CD14-positive monocyte (primary cell): ENCODE data around the gene SELENOM. TPM values are rescaled to one million over a fixed set of nuclear protein-coding genes. Genes with fewer than 3 reads are reported as not detected.
A peak's percentile ranks its signal among the peaks of the same experiment; 100 is the strongest.

ENCODE experiments used
- DNase-seq, 3 donors: peaks; one replicate each; pipeline ENCODE4 v3.0.0-alpha.2; 2011 to 2022
- H2AFZ ChIP-seq: 2 replicates; pipeline ENCODE4 v1.6.0; 2012; ENCODE audit warnings: mild to moderate bottlenecking, low read depth, low read length, inconsistent platforms; ENCODE audit not compliant: insufficient read depth, poor library complexity, severe bottlenecking
- H3K27ac ChIP-seq, 2 donors: 1 replicate in 1 of 2; 2 replicates in 1 of 2; pipeline ENCODE4 v1.5.1; 2012 to 2013; ENCODE audit warnings: low read length in 2 of 2, control low read depth in 1 of 2, inconsistent platforms in 1 of 2, low read depth in 1 of 2, mild to moderate bottlenecking in 1 of 2
- H3K27me3 ChIP-seq, 2 donors: one replicate each; pipeline versions ENCODE4 v1.6.0 to v1.6.1; 2011 to 2013; ENCODE audit warnings: low read length in 2 of 2; ENCODE audit not compliant: control insufficient read depth in 2 of 2, insufficient read depth in 2 of 2
- H3K36me3 ChIP-seq, 2 donors: replicated peaks in 1 of 2; 1 replicate in 1 of 2; 2 replicates in 1 of 2; pipeline versions ENCODE4 v1.5.1 to v1.6.1; 2012 to 2013; ENCODE audit warnings: low read length in 2 of 2, control low read depth in 1 of 2, inconsistent platforms in 1 of 2, mild to moderate bottlenecking in 1 of 2; ENCODE audit not compliant: insufficient read depth in 2 of 2, control insufficient read depth in 1 of 2
- H3K4me1 ChIP-seq, 2 donors: 1 replicate in 1 of 2; 2 replicates in 1 of 2; pipeline versions ENCODE4 v1.5.1 to v1.6.1; 2012 to 2013; ENCODE audit warnings: low read length in 2 of 2, control low read depth in 1 of 2, inconsistent platforms in 1 of 2, mild to moderate bottlenecking in 1 of 2, moderate library complexity in 1 of 2; ENCODE audit not compliant: insufficient read depth in 2 of 2, control insufficient read depth in 1 of 2
- H3K4me2 ChIP-seq: replicated peaks from 2 replicates; pipeline ENCODE3; 2012; ENCODE audit warnings: low read length, moderate library complexity, mild to moderate bottlenecking; ENCODE audit not compliant: poor library complexity, severe bottlenecking; ENCODE audit errors: extremely low read depth
- H3K4me3 ChIP-seq, 3 experiments: fragments of 200-600 bp in 1 of 3; sonication (generic) in 1 of 3; replicated peaks in 1 of 3; 1 replicate in 2 of 3; 2 replicates in 1 of 3; pipeline ENCODE4 v1.5.1; 2011 to 2013; ENCODE audit warnings: low read length in 3 of 3, mild to moderate bottlenecking in 3 of 3, control low read depth in 2 of 3, low read depth in 2 of 3, inconsistent platforms in 1 of 3, moderate library complexity in 1 of 3
- H3K79me2 ChIP-seq: 2 replicates; pipeline ENCODE4 v1.6.0; 2012; ENCODE audit warnings: mild to moderate bottlenecking, control low read depth, inconsistent platforms, low read length, moderate library complexity; ENCODE audit not compliant: insufficient read depth
- H3K9ac ChIP-seq: 2 replicates; pipeline ENCODE4 v1.6.0; 2017; ENCODE audit warnings: low read length, mild to moderate bottlenecking; ENCODE audit not compliant: insufficient read depth, poor library complexity, severe bottlenecking
- H3K9me3 ChIP-seq, 2 donors: replicated peaks in 1 of 2; 1 replicate in 1 of 2; 2 replicates in 1 of 2; pipeline versions ENCODE4 v1.5.1 to v1.6.1; 2012 to 2013; ENCODE audit warnings: low read length in 2 of 2, control low read depth in 1 of 2; ENCODE audit not compliant: control insufficient read depth in 1 of 2, insufficient read depth in 1 of 2
- H4K20me1 ChIP-seq: 2 replicates; pipeline ENCODE4 v1.6.0; 2012; ENCODE audit warnings: mild to moderate bottlenecking, low read length, control low read depth, moderate library complexity; ENCODE audit not compliant: insufficient read depth
- H3K27ac Mint-ChIP-seq, 7 donors: one replicate each; pipeline ENCODE4 v1.8.0; 2020; ENCODE audit warnings: mild to moderate bottlenecking in 7 of 7, mixed read lengths in 7 of 7, moderate library complexity in 6 of 7, inconsistent platforms in 2 of 7
- H3K27me3 Mint-ChIP-seq, 3 donors: one replicate each; pipeline ENCODE4 v1.8.0; 2021 to 2022; ENCODE audit warnings: low read depth in 3 of 3, mild to moderate bottlenecking in 3 of 3, mixed read lengths in 3 of 3, moderate library complexity in 3 of 3, inconsistent platforms in 1 of 3
- H3K36me3 Mint-ChIP-seq, 2 donors: one replicate each; pipeline ENCODE4 v1.8.0; 2020; ENCODE audit warnings: mixed read lengths in 2 of 2, inconsistent platforms in 1 of 2, mild to moderate bottlenecking in 1 of 2
- H3K4me1 Mint-ChIP-seq: one replicate; pipeline ENCODE4 v1.8.0; 2020; ENCODE audit warnings: mild to moderate bottlenecking, mixed read lengths
- H3K4me3 Mint-ChIP-seq, 2 donors: one replicate each; pipeline ENCODE4 v1.8.0; 2020; ENCODE audit warnings: mild to moderate bottlenecking in 2 of 2, mixed read lengths in 2 of 2, moderate library complexity in 1 of 2
- H3K9me3 Mint-ChIP-seq, 7 donors: one replicate each; pipeline ENCODE4 v1.8.0; 2020 to 2022; ENCODE audit warnings: mixed read lengths in 7 of 7, mild to moderate bottlenecking in 6 of 7, moderate library complexity in 6 of 7, inconsistent platforms in 2 of 7
- WGBS: methylation state at CpG from one replicate; pipeline ENCODE4 v1.1.5; 2013; ENCODE audit warnings: missing lambda C conversion rate; ENCODE audit not compliant: insufficient coverage; 5-methylcytosine and 5-hydroxymethylcytosine counted together
- intact Hi-C, 2 donors: fragments of 100-400 bp; cut with micrococcal nuclease; formaldehyde crosslinking; loops; one replicate each; pipeline versions ENCODE4 v1.15.0 to v1.15.1; 2023
- polyA plus RNA-seq, 3 donors: library from polyadenylated mRNA; depleted of rRNA in 1 of 3; unstranded in 2 of 3; stranded (reverse) in 1 of 3; fragments of 300-500 nt in 2 of 3; fragments of >200 nt in 1 of 3; fragmentation: Illumina TruSeq in 2 of 3; gene quantifications; 1 replicate in 2 of 3; 2 replicates in 1 of 3; pipeline ENCODE4 v1.2.3, GENCODE V29; 2012 to 2021
- TF ChIP-seq, protein P1 (sequence below): fragments of 200-600 bp; IDR thresholded peaks from one replicate; pipeline ENCODE4 v1.8.0; 2022; ENCODE audit warnings: antibody characterized with exemption, mild to moderate bottlenecking

SELENOM gene
- polyA plus RNA-seq, 3 donors, result 3.2 to 7.6 (median 3.4) TPM

DNA sequence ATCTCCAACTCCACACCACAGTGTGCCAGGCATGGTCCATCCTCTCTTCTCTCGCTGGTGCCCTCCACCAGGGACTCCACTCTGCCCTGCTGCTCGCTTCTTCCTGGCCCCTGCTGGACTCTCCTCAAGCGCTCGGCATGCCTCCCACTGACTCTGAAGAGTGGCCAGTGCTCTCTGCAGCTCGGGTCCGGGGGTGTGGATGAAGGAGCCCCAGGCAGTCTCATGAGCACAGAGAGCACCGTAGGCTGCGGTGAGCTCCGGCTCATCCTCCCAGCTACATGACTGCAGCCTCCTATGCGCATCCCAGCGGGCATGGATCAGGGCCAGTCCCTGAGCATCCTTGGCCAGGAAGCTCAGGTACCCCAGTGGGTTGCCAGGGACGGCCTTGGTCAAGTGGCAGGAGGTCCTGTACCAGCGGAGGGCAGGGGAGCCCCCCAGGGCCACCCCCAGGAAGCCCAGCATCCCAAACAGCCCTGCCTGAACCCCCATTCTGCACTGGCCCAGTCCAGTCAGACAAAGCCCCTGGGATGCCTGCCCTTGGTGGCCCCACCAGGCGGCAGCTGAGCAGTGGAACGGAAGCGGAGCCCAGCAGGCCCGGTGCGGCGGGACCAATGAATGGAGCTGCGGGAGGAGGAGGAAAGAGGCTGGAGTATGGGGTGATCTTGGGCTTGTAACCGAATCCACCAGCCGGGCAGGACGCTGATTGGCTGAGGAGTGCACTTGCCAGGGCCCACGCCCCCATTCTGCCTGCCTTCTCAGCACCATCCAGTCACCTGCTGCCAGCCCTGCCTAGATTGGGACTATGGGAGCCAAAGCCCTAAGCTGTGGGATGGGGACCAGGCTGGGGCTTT lies 32.7 kb upstream of the SELENOM start, which contains the start of gene PLA2G3:
PLA2G3 (minus strand) TSS at position 643 of the 851 bp plus-strand sequence; CDS start at position 489, 154 bp downstream.
- WGBS, result 74% methylated on average over 21 of the region's 24 CpGs
- no peak within 1 kb of the TSS for H3K27ac Mint-ChIP-seq
- H3K4me3 Mint-ChIP-seq, result no peak within 1 kb of the TSS
- Histone ChIP-seq H2AFZ (no peak within 1 kb of the TSS), H3K4me1 (no peaks in the 10 kb centered on the region), H3K27ac (no peak within 1 kb of the TSS), H3K9ac (no peak within 1 kb of the TSS), H3K36me3 (no peaks in the 10 kb centered on the region), H3K79me2 (no peaks in the 10 kb centered on the region), H3K4me3 (no peak within 1 kb of the TSS), H3K4me2 (no peak within 1 kb of the TSS), H3K27me3 (peaks cover 0 to 2% of the 10 kb centered on the region in 2 donors), H4K20me1 (no peaks in the 10 kb centered on the region), H3K9me3 (no peaks in the 10 kb centered on the region)
- TF ChIP-seq, protein P1, sequence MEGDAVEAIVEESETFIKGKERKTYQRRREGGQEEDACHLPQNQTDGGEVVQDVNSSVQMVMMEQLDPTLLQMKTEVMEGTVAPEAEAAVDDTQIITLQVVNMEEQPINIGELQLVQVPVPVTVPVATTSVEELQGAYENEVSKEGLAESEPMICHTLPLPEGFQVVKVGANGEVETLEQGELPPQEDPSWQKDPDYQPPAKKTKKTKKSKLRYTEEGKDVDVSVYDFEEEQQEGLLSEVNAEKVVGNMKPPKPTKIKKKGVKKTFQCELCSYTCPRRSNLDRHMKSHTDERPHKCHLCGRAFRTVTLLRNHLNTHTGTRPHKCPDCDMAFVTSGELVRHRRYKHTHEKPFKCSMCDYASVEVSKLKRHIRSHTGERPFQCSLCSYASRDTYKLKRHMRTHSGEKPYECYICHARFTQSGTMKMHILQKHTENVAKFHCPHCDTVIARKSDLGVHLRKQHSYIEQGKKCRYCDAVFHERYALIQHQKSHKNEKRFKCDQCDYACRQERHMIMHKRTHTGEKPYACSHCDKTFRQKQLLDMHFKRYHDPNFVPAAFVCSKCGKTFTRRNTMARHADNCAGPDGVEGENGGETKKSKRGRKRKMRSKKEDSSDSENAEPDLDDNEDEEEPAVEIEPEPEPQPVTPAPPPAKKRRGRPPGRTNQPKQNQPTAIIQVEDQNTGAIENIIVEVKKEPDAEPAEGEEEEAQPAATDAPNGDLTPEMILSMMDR, result no peak
- intact Hi-C loops, result no loop called here
- peaks cover 1% of the 10 kb centered on the region for H3K4me1 Mint-ChIP-seq
- no peak for DNase-seq
- peaks cover 4 to 14% (median 13%) of the 10 kb centered on the region in 3 donors for H3K27me3 Mint-ChIP-seq
- peaks cover 0 to 4% (median 2%) of the 10 kb centered on the region in 7 donors for H3K9me3 Mint-ChIP-seq
- H3K36me3 Mint-ChIP-seq, result no peaks in the 10 kb centered on the region

DNA sequence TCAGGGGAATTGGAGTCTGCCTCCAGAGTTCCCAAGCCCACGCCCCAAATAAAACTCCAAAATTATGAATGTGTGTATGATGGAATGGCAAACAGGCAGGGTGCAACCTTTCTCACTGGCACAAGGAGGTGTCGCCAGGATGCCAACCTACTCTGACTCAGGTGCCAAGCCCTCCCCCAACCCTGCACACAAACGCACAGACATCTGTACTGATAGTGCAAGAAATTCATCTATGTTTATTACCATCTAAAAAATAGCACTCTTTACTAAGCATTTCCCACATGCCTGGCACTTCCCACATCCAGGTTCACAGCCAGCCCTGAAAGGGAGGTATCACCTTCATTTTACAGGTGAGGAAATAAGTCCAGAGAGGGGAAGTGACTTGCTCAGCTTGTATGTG lies 31.7 kb upstream of the SELENOM start:
- intact Hi-C loops, result no loop called here
- no peaks in the 10 kb centered on the region for H3K36me3 ChIP-seq
- H2AFZ ChIP-seq, result no peak overlapping the region
- no peaks in the 10 kb centered on the region for H3K4me1 ChIP-seq
- Mint-ChIP-seq H3K27me3 (peaks cover 4 to 12% (median 10%) of the 10 kb centered on the region in 3 donors), H3K9me3 (peaks cover 0 to 2% (median 0%) of the 10 kb centered on the region in 7 donors), H3K36me3 (no peaks in the 10 kb centered on the region), H3K4me1 (peaks cover 1% of the 10 kb centered on the region), H3K27ac (peak overlapping the region in 2 of 7 donors; percentile 20 to 40), H3K4me3 (no peak overlapping the region)
- no peaks in the 10 kb centered on the region for H3K79me2 ChIP-seq
- H3K9me3 ChIP-seq, result no peaks in the 10 kb centered on the region
- no peak for DNase-seq
- no peak overlapping the region for H3K9ac ChIP-seq
- H3K27ac ChIP-seq, result no peak overlapping the region
- H3K4me3 ChIP-seq, result no peak overlapping the region
- WGBS, result 100% methylated on average over 1 of the region's 3 CpGs
- no peak overlapping the region for H3K4me2 ChIP-seq
- TF ChIP-seq, protein P1, result no peak
- no peaks in the 10 kb centered on the region for H4K20me1 ChIP-seq
- H3K27me3 ChIP-seq, result peaks cover 0 to 2% of the 10 kb centered on the region in 2 donors
